ENCODE data around the gene STK32C. TPM values are rescaled to one million over a fixed set of nuclear protein-coding genes. Genes with fewer than 3 reads are reported as not detected.

The STK32C gene
- total RNA-seq, 2 donors from 2014 or later, result 7.2 to 21.5 TPM

- peaks cover 1% of the 10 kb centered on the region for H3K27me3 ChIP-seq (replicated peaks; ENCODE audit: insufficient read depth)
- no peak for TF ChIP-seq POLR2A (IDR thresholded peaks at IDR 0.05)
- no peak for TF ChIP-seq CTCF (IDR thresholded peaks at IDR 0.05)
- no peak for TF ChIP-seq POLR2AphosphoS5 (IDR thresholded peaks at IDR 0.05)
- H3K4me1 ChIP-seq (replicated peaks), result no peaks in the 10 kb centered on the region
- H3K4me3 ChIP-seq, result no peak overlapping the region
- no peak overlapping the region for H3K27ac ChIP-seq
- no peaks in the 10 kb centered on the region for H3K36me3 ChIP-seq
- no peak for DNase-seq (ENCODE audit: low spot score)
- H3K9me3 ChIP-seq, result no peaks in the 10 kb centered on the region
- intact Hi-C loops (cut with DNase I), result no loop called here
- 68% methylated on average over 25 of the region's 25 CpGs for WGBS
Measured at GRCh38 chr10:132293813-132294520, 13.8 kb downstream of the STK32C start.

GRCh38 chr10:132293201-132293812, 14.4 kb downstream of the STK32C start:
- Histone ChIP-seq H3K9me3 (no peaks in the 10 kb centered on the region), H3K27me3 (replicated peaks; ENCODE audit: insufficient read depth) (peaks cover 1% of the 10 kb centered on the region), H3K27ac (no peak overlapping the region), H3K4me1 (replicated peaks) (no peaks in the 10 kb centered on the region), H3K4me3 (no peak overlapping the region), H3K36me3 (no peaks in the 10 kb centered on the region)
- no peak for DNase-seq (ENCODE audit: low spot score)
- no peak for TF ChIP-seq CTCF (IDR thresholded peaks at IDR 0.05)
- no peak for TF ChIP-seq POLR2A (IDR thresholded peaks at IDR 0.05)
- no peak for TF ChIP-seq POLR2AphosphoS5 (IDR thresholded peaks at IDR 0.05)
- intact Hi-C loops (cut with DNase I), result no loop called here
- WGBS, result 36% methylated on average over 13 of the region's 16 CpGs

DNA sequence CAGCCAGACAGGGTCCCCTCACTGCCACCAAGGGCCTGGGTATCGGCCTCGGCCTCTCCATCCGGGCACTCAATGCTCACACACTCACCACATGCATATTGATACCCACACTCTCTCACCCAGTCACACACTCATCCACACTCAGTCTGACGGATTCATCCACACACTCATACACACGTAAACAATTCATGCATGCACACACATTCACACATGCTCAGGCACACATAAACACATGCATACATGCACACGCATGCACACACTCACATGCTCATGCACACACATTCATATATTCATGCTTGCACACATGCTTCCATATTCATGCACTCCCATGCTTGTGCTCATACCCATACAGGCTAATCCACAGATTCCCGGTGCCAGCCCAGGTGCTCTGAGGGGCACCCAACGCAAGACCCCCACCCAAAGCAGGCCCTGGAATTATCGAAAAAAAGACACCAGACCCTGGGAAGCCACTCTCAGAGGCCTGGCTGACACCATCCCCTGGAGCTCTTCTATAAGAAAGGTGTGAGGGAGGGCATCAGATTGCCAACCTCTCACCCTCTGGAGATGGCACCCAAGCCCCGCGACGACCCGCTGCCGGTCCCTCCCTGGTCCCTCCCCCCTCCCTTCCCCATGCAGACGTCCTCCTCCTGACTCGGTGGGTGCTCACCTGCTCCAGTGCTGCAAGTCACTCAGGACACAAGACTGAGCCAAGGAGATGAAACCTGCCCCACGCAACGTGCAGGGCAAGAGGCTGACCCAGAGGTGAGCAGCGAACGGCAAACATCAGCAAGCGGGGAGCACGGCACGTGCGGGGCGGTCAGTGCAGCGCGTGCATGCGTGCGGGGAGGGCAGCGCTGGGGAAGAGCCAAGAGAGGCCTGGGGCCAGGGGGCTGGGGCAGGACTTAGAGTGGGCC, 15.2 kb downstream of the STK32C start:
- Histone ChIP-seq H3K4me3 (no peak overlapping the region), H3K36me3 (no peaks in the 10 kb centered on the region), H3K27me3 (replicated peaks; ENCODE audit: insufficient read depth) (peaks cover 1% of the 10 kb centered on the region), H3K27ac (no peak overlapping the region), H3K4me1 (replicated peaks) (no peaks in the 10 kb centered on the region), H3K9me3 (no peaks in the 10 kb centered on the region)
- TF ChIP-seq POLR2AphosphoS5 (IDR thresholded peaks at IDR 0.05), result no peak
- TF ChIP-seq CTCF (IDR thresholded peaks at IDR 0.05), result no peak
- no peak for TF ChIP-seq POLR2A (IDR thresholded peaks at IDR 0.05)
- intact Hi-C loops (cut with DNase I), result no loop called here
- DNase-seq (ENCODE audit: low spot score), result no peak
- 74% methylated on average over 30 of the region's 30 CpGs for WGBS

- no peaks in the 10 kb centered on the region for H3K4me1 ChIP-seq (replicated peaks)
- TF ChIP-seq CTCF (IDR thresholded peaks at IDR 0.05), result no peak
- TF ChIP-seq POLR2AphosphoS5 (IDR thresholded peaks at IDR 0.05), result no peak
- no peak for TF ChIP-seq POLR2A (IDR thresholded peaks at IDR 0.05)
- H3K36me3 ChIP-seq, result no peaks in the 10 kb centered on the region
- DNase-seq (ENCODE audit: low spot score), result no peak
- H3K4me3 ChIP-seq, result no peak overlapping the region
- WGBS, result 79% methylated on average over 5 of the region's 5 CpGs
- no peak overlapping the region for H3K27ac ChIP-seq
- H3K27me3 ChIP-seq (replicated peaks; ENCODE audit: insufficient read depth), result peaks cover 1% of the 10 kb centered on the region
- H3K9me3 ChIP-seq, result no peaks in the 10 kb centered on the region
- intact Hi-C loops (cut with DNase I), result no loop called here
Measured at GRCh38 chr10:132291826-132292225, 15.9 kb downstream of the STK32C start.

All from prostate gland (tissue), 2 donors.